Stimulated activated naive CD8-positive, alpha-beta T cell treated with anti-CD3 and anti-CD28 coated beads, Interleukin-15, Interleukin-2, amounts not matched to agents 100 U/mL and 50 U/mL, for 24 hours (primary cell): ENCODE measurements around the gene SERPINA5.

Experiments used
- ATAC-seq: fragments of 150-1000 bp; cut with Tn5 transposase; one replicate; pipeline ENCODE4 v1.10.0; 2021
- DNase-seq: peaks from one replicate; pipeline ENCODE4 v3.0.0; 2021

SERPINA5 gene

GRCh38 chr14:94548999-94549985, 31.9 kb upstream of the SERPINA5 start:
- peak; percentile 71 for DNase-seq
- ATAC-seq: peak; percentile 40

GRCh38 chr14:94550041-94550440, 31.2 kb upstream of the SERPINA5 start:
- no peak for DNase-seq
- no peak for ATAC-seq

GRCh38 chr14:94555991-94556390, 25.2 kb upstream of the SERPINA5 start:
- DNase-seq: no peak
- ATAC-seq: no peak

GRCh38 chr14:94557327-94557726, 23.9 kb upstream of the SERPINA5 start:
- no peak for ATAC-seq
- DNase-seq: no peak

- ATAC-seq (no peak), DNase-seq (no peak)
These were observed 22.4 kb upstream of the SERPINA5 start for GRCh38 chr14:94558842-94559241.

- ATAC-seq (no peak), DNase-seq (no peak)
These were observed 21.5 kb upstream of the SERPINA5 start for GRCh38 chr14:94559638-94560290.

- ATAC-seq: no peak
These were observed 20.9 kb upstream of the SERPINA5 start for GRCh38 chr14:94560291-94560665.

GRCh38 chr14:94560751-94561655, 20.2 kb upstream of the SERPINA5 start, which contains the start of gene SERPINA4:
Gene SERPINA4, plus strand, starts transcription at chr14:94561442. Its CDS starts 2,041 bp downstream, at chr14:94563483.
- ATAC-seq (no peak), DNase-seq (no peak)

More at GRCh38 chr14:94560291-94560665, 20.9 kb upstream of the SERPINA5 start:
- no peak for DNase-seq

GRCh38 chr14:94561656-94562010, 19.6 kb upstream of the SERPINA5 start:
- ATAC-seq (no peak), DNase-seq (no peak)

- no peak for DNase-seq
- no peak for ATAC-seq
These were observed 19.2 kb upstream of the SERPINA5 start for GRCh38 chr14:94562022-94562421.

- no peak for ATAC-seq
These were observed 18.0 kb upstream of the SERPINA5 start for GRCh38 chr14:94562941-94563883.

GRCh38 chr14:94564381-94564780, 16.8 kb upstream of the SERPINA5 start:
- no peak for ATAC-seq
- DNase-seq: no peak

More at GRCh38 chr14:94562941-94563883, 18.0 kb upstream of the SERPINA5 start:
- no peak for DNase-seq

GRCh38 chr14:94568186-94568585, 13.0 kb upstream of the SERPINA5 start:
- DNase-seq: no peak
- no peak for ATAC-seq

- ATAC-seq (no peak), DNase-seq (no peak)
These were observed 11.7 kb upstream of the SERPINA5 start for GRCh38 chr14:94569381-94570001.

GRCh38 chr14:94570002-94570400, 11.2 kb upstream of the SERPINA5 start:
- DNase-seq: no peak
- ATAC-seq: peak; percentile 12

GRCh38 chr14:94570440-94570839, 10.8 kb upstream of the SERPINA5 start:
- ATAC-seq (no peak), DNase-seq (no peak)

- ATAC-seq (no peak), DNase-seq (no peak)
These were observed 9.8 kb upstream of the SERPINA5 start for GRCh38 chr14:94571395-94571794.

- no peak for DNase-seq
- ATAC-seq: no peak
These were observed 9.3 kb upstream of the SERPINA5 start for GRCh38 chr14:94571950-94572349.

GRCh38 chr14:94572637-94573303, 8.5 kb upstream of the SERPINA5 start:
- DNase-seq: no peak
- ATAC-seq: no peak
